Occipital lobe (tissue), 2 donors: Measurements from ENCODE around the gene CTDNEP1. TPM values are rescaled to one million over a fixed set of nuclear protein-coding genes. Genes with fewer than 3 reads are reported as not detected.
A peak's percentile ranks its signal among the peaks of the same experiment; 100 is the strongest.

Experiments
- DNase-seq: peaks from one replicate; lab custom pipeline; 2025; lab: John Stamatoyannopoulos, UW
- total RNA-seq: library from RNA; depleted of rRNA; stranded (reverse); fragments of >200 nt; gene quantifications from one replicate; pipeline ENCODE4 v1.2.3, GENCODE V29; 2014

CTDNEP1 gene
- total RNA-seq: 26.5 TPM

DNA sequence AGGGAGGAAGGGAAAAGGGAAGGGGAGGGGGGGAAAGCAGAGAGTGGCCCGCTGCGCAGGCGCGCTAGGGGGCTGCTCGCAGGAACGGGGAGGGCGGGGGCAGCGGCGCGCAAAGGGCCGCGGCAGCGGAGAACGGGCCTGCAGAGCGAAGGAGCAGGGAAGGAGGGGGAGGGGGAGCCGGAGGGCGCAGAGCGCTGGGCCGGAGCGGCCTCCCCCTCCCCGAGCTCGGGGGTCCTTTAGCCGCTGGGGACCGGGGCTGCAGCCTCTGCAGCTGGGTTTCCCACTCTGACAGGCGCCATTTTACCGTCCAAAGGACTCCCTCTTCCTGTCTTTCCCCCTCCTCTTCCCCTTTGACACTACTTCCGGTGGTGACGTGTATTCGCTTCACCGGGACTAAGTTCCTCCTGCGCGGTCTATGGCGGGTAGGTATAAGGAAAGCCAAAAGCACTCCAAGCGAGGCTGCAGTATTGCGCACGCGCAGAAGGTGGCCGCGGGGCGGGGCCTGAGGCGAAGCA lies at the start of gene CTDNEP1:
TSS of gene CTDNEP1 (minus strand) at position 74 of the 515 bp plus-strand sequence. CDS start 438 bp downstream, outside the sequence.
- DNase-seq: peak; percentile 97

GRCh38 chr17:7296189-7296861 lies 44.8 kb upstream of the CTDNEP1 start:
- peak; percentile 69 for DNase-seq

GRCh38 chr17:7295230-7296180 lies 44.0 kb upstream of the CTDNEP1 start:
- DNase-seq: no peak

GRCh38 chr17:7294614-7295153 lies 43.1 kb upstream of the CTDNEP1 start, which contains the start of gene YBX2:
Gene YBX2, minus strand, starts transcription at chr17:7294639. Its CDS starts 139 bp downstream, at chr17:7294500.
- DNase-seq: no peak

DNA sequence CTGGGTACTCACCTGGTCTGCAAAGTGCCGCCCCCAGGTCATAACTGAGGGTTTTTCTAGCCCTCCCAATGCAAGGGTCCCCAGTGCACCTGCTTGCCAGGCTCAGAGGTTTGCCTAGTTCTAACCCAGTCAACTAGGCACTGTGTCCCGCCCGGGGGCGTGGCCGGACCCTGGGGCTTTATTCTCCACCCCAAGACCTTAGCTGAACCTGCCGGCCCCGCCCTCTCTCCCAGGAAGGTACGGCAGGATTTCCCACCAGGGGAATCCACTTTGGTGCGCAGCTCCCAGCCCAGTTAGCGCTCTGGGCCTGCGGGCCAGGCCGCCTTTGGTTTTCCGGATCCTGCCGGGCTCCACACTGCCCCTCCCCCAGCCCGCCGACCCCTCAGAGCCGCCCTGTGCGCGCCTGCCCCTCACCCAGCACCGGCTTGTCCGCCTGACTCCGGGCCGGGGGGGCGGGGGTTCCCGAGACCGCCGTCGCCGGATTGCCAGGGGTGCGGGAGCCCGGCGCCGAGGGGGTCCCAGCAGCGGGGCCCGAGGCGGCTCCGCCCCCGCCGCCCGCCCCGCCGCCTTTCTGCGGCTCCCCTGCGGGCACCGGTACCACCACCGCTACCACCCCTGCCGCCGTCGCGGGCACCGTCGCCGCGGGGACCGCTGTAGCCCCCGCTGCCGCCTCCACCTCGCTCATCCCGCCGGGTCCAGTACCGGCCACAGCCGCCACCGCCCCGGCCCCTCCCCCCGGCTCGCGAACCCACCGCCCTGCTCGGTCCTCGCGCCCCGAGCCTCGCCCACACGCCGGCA lies 42.5 kb upstream of the CTDNEP1 start:
- no peak for DNase-seq

DNA sequence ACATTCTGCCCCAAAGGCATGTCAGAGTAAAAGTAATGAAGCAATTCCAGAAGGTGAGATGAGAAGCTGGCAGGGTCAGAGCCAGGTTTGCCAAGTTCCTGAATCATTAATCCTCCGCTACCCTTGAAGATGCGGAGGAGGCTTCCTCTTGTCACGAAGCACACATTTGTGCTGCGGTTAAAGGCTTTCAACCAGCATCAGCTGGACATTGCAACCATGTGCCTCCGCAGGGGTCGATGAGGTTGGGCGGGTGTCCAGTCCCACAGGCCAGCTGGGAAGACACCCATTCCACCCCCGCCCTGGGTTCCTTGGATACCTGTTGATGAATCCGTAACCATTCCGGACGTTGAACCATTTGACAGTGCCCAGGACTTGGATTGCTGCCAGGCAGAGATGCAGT lies 41.6 kb upstream of the CTDNEP1 start:
- no peak for DNase-seq

DNA sequence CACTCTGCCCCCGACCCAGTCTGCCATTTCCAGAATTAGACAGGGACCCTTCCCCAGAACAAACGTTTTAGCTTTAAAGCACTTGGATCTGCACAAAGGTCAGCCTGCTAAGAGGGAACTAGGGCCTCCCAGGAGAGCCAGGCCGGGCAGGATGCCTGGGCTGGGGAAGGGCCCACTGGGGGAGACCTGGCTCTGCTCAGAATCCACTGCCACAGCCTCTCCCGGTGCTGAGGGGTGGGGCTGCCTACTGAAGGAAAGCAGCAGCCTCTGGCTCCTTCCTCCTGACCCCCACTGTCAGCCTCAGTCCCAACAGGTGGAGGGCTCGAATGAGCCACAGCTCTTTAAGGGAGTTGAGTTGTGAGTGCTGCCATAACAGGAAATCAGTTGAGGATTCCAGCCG lies 41.2 kb upstream of the CTDNEP1 start:
- DNase-seq: no peak

GRCh38 chr17:7292194-7292593 lies 40.7 kb upstream of the CTDNEP1 start:
- no peak for DNase-seq

GRCh38 chr17:7290685-7291084 lies 39.2 kb upstream of the CTDNEP1 start:
- DNase-seq: no peak

GRCh38 chr17:7290166-7290565 lies 38.6 kb upstream of the CTDNEP1 start:
- DNase-seq: no peak

- no peak for DNase-seq
These were observed 37.9 kb upstream of the CTDNEP1 start for GRCh38 chr17:7289256-7290032.

GRCh38 chr17:7285679-7286078 lies 34.1 kb upstream of the CTDNEP1 start:
- no peak for DNase-seq

DNA sequence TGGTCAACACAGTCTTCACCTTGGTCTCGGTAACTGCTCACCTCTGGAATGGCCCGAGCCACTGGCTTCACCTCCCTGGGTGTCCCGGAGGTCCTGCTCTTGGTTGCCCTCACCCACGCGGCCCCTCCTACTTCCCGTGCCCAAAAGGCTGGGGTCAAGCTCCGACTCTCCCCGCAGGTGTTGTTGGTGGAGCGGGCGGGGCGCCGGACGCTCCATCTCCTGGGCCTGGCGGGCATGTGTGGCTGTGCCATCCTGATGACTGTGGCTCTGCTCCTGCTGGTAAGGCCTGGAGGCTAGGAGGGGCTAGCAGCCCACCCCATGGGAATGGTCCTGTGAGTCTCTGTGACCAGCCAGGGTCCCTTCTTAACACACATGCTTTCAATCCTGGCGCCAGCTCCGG lies 33.4 kb upstream of the CTDNEP1 start:
- DNase-seq: no peak

DNA sequence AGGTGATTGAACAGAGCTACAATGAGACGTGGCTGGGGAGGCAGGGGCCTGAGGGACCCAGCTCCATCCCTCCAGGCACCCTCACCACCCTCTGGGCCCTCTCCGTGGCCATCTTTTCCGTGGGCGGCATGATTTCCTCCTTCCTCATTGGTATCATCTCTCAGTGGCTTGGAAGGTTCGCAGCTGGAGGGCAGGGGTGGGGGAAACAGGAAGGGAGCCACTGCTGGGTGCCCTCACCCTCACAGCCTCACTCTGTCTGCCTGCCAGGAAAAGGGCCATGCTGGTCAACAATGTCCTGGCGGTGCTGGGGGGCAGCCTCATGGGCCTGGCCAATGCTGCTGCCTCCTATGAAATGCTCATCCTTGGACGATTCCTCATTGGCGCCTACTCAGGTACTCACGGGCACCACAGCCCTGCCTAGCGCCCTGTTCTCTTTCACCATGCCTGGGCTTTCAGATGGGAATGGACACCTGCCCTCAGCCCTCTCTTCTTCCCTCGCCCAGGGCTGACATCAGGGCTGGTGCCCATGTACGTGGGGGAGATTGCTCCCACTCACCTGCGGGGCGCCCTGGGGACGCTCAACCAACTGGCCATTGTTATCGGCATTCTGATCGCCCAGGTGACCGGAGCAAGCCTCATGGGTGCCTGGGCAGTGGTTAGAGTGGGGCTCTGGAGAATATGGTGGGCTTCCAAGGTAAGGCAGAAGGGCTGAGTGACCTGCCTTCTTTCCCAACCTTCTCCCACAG lies 32.1 kb upstream of the CTDNEP1 start:
- no peak for DNase-seq

GRCh38 chr17:7282752-7283321 lies 31.3 kb upstream of the CTDNEP1 start:
- no peak for DNase-seq

DNA sequence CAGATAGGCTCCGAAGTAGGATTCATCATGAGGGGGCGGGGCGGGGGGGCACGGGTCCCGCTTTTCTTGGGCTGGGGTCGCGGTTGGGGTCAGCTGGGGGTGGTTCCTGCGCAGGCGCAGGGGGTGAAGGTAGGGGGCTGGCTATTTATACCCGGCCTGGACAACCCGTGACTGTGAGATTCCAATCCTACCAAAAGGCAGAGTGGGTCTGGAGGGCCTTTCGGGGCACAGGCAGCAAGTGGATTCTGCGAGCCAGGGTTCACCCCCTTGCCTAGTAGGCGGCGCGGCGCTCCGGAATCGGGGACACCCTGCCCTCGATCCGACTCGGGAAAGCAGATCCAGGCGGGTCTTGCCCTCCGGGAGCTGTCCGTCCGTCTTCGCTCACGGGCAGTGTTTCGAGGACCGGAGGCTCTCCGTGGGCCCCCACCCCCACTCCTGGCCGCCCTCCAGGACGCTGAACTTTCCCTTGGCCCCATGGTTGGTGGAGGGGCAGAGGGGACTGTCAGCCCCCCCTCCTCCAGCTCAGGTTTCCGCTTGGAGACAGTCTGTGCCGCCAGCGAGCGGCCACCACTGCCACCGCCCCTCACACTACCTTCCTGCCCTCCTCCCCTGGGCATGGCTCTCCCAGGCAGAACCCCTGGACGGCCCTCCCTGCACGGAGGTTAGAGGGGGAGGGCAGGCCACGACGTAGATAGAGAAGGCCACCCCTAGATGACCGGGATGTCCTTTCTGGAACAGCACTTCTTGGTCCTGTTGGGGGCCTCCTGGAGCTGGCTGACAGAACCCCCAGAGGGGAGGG lies 30.6 kb upstream of the CTDNEP1 start:
- DNase-seq: no peak

GRCh38 chr17:7281074-7281952 lies 29.8 kb upstream of the CTDNEP1 start, which contains the start of gene SLC2A4:
Gene SLC2A4, plus strand, starts transcription at chr17:7281718. Its CDS starts 217 bp downstream, at chr17:7281935.
- peak; percentile 42 for DNase-seq
